T-helper 2 cell treated with Interferon-gamma antibody and Interleukin-4, amounts not matched to agents 5 μg/mL and 100 μg/mL, for 36 hours (primary cell): ENCODE results near the gene FPGS.
"Not testable (repeated sequence)": the region's sequence is repeated elsewhere in the genome, so short reads cannot be mapped to it uniquely, and the experiment has no call there.

Source experiments
- DNase-seq: peaks from one replicate; pipeline ENCODE4 v3.0.0; 2021; ENCODE audit warnings: low spot score
- H3K27ac Mint-ChIP-seq: one replicate; pipeline ENCODE4 v1.8.0; 2021; ENCODE audit warnings: mild to moderate bottlenecking, mixed read lengths
- H3K27me3 Mint-ChIP-seq: one replicate; pipeline ENCODE4 v1.8.0; 2021; ENCODE audit warnings: low read depth, mixed read lengths
- H3K36me3 Mint-ChIP-seq: one replicate; pipeline ENCODE4 v1.8.0; 2021; ENCODE audit warnings: low read depth, mixed read lengths
- H3K4me1 Mint-ChIP-seq: one replicate; pipeline ENCODE4 v1.8.0; 2021; ENCODE audit warnings: low read depth, mixed read lengths
- H3K4me3 Mint-ChIP-seq: one replicate; pipeline ENCODE4 v1.8.0; 2022; ENCODE audit warnings: mild to moderate bottlenecking, moderate library complexity, mixed read lengths
- H3K9me3 Mint-ChIP-seq: one replicate; pipeline ENCODE4 v1.8.0; 2021; ENCODE audit warnings: mixed read lengths

Gene FPGS

DNA sequence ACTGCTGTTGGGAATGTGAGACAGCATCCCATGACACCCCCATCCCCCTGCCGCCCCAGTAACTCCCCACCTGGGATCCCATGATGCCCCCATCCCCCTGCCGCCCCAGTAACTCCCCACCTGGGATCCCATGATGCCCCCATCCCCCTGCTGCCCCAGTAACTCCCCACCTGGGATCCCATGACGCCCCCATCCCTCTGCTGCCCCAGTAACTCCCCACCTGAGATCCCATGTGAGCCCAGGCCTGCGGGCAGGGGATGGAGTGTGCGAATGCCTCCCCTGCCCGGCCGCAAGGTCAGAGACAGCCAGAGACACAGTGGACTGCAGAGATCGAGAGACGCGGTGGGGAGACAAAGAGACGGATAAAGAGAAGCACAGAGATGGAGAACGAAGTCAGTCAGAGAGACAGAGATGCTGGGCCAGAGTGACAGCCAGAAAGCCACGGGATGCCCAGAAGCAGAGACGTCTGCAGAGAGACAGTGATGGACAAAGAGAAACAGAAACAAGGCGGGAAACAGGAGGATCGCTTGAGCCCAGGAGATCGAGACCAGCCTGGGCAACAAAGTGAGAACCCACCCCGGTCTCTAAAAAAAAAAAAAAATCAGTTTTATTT lies 25.2 kb upstream of the FPGS start:
- no peak for DNase-seq
- H3K4me3 Mint-ChIP-seq: peak overlapping the region; percentile 98
- H3K27me3 Mint-ChIP-seq: no peaks in the 10 kb centered on the region
- no peaks in the 10 kb centered on the region for H3K9me3 Mint-ChIP-seq
- H3K27ac Mint-ChIP-seq: peak overlapping the region; percentile 97
- H3K36me3 Mint-ChIP-seq: peaks cover 35% of the 10 kb centered on the region
- peaks cover 36% of the 10 kb centered on the region for H3K4me1 Mint-ChIP-seq

DNA sequence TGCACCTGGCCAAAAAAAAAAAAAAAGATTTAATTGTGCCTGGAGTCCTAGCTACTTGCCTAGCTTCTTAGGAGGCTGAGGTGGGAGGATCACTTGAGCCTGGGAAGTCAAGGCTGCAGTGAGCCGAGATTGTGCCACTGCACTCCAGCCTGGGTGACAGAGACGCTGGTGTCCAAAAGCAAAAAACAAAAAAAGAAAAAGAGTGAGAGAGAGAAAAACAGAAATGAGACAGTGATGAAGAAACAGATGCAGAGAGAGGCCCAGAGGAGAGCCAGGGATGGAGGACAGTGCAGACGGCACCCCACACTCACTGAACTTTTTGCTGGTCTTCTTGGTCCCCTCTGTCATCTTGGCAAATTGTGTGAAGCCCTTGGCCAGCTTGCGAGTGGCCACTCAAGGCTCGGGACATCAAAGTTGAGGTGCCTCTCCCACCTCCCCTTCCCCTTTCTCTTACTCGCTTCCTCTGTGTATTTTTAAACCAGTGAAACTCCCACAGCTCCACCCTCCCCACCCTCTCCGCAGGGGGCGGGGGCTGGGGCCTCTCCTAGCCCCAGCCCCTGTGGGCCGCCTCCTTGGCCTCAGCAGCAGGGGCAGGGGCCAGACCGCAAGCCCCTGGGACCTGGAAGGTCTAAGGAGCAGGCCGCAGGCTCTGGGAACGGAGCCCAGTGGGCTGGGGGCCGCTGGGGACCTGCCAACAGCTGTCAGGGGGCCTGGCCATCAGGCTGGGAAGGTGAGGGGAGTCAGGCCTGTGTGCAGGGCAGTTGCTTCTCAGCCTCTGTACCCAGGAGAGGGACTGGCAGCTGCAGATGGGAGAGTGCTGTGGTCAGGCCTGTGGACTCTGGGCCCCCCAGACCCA lies 24.2 kb upstream of the FPGS start, which contains the start of gene SH2D3C:
Gene SH2D3C (minus strand): TSS at position 387 of the 856 bp plus-strand sequence. CDS start 39 bp downstream, at position 348.
- H3K4me1 Mint-ChIP-seq: peaks cover 41% of the 10 kb centered on the region
- no peak for DNase-seq

DNA sequence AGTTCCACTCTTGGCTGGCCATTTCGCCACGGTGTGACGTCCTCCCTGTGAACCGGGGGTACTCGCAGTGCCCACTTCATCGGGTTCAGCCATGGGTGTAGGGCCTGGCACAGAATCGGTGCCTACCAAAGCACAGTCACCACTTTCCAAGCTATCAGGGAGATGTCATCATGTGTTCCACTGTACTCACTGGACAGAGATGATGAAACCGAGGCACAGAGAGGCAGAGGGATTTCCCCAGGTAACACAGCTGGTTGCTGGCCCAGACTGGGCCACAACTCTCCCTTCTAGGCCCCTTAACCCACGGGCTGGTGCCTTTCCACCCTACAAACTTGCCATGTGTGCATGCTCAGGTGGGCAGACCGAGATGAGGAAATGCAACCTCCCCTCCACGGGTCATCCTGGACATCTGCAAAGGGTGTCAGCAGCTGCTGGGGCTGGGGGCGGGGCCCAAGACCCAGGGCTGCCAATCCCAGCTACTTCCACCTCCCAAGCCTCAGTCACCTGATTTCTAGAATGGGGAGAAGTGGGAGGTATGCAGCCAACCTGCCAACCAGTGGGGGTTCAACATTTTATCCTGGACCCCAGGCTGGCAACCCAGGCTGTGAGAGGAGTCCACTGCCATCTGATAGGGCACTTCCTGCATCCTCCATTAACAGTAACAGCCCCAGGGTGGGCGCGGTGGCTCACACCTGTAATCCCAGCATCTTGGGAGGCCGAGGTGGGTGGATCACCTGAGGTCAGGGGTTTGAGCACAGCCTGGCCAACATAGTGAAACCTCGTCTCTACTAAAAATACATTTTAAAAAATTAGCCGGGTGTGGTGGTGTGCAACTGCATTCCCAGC lies 23.3 kb upstream of the FPGS start:
- Mint-ChIP-seq H3K27ac (peak overlapping the region; percentile 89), H3K4me1 (peaks cover 43% of the 10 kb centered on the region), H3K4me3 (peak overlapping the region; percentile 98), H3K27me3 (no peaks in the 10 kb centered on the region), H3K36me3 (peaks cover 22% of the 10 kb centered on the region), H3K9me3 (no peaks in the 10 kb centered on the region)
- peak; percentile 75 for DNase-seq

More for the DNA sequence above, 24.2 kb upstream of the FPGS start, which contains the start of gene SH2D3C:
- Mint-ChIP-seq H3K4me3 (peak within 1 kb of the TSS; percentile 98), H3K36me3 (peaks cover 29% of the 10 kb centered on the region), H3K27me3 (no peaks in the 10 kb centered on the region), H3K27ac (peak within 1 kb of the TSS; percentile 97), H3K9me3 (no peaks in the 10 kb centered on the region)

DNA sequence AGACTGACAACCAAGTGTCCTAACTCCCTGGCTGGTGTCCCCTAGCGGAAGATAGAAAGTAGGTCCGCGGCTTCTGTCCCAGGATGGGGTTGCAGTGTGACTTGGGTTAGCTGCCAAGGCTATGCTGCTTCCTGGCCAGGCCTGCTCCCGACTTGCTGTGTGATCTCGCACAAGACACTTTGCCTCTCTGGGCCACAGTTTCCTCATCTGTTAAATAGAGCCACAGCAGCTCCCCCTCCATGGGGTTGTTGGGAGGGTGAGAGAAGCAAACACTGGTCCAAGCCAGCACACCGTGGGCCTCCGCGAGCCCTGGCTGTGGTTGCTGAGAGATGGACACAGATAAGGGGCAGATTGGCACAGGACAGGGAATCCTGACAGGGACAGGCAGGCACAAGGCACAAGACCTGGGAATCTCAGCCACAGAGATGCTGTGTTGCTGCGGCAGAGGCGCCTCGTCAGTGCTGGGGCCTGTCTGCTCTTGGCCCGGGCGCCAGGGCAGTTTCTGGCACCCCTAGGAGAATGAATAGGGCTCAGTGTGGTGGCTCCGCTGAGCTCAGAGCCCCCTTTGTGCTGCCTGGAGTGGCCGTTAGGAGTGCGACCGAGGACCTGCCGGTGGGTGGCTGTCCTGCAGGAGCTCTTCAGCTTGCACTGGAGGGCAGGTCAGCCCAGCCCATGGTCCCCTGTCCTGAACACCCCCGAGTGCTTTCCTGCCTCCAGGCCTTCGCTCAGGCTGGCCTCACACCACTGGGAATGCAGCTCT lies 22.4 kb upstream of the FPGS start:
- Mint-ChIP-seq H3K36me3 (peaks cover 19% of the 10 kb centered on the region), H3K9me3 (no peaks in the 10 kb centered on the region), H3K4me1 (peaks cover 48% of the 10 kb centered on the region), H3K27me3 (no peaks in the 10 kb centered on the region), H3K4me3 (no peak overlapping the region), H3K27ac (peak overlapping the region; percentile 57)
- no peak for DNase-seq

DNA sequence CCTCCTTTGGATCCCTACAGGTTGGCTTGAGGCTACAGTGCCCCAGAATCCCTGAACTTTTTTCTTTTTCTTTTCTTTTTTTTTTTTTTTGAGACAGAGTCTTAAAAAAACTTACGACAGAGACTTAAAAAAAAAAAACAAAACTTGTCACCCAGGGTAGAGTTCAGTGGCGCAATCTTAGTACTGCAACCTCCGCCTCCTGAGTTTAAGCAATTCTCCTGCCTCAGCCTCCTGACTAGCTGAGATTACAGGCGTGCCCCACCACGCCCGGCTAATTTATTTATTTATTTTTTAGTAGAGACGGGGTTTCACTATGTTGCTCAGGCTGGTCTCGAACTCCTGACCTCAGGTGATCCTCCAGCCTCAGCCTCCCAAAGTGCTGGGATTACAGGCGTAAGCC lies 21.8 kb upstream of the FPGS start:
- H3K27ac Mint-ChIP-seq: peak overlapping the region; percentile 55
- not testable (repeated sequence) for H3K9me3 Mint-ChIP-seq, H3K27me3 Mint-ChIP-seq, H3K4me3 Mint-ChIP-seq, DNase-seq
- peaks cover 48% of the 10 kb centered on the region for H3K4me1 Mint-ChIP-seq
- peaks cover 19% of the 10 kb centered on the region for H3K36me3 Mint-ChIP-seq

DNA sequence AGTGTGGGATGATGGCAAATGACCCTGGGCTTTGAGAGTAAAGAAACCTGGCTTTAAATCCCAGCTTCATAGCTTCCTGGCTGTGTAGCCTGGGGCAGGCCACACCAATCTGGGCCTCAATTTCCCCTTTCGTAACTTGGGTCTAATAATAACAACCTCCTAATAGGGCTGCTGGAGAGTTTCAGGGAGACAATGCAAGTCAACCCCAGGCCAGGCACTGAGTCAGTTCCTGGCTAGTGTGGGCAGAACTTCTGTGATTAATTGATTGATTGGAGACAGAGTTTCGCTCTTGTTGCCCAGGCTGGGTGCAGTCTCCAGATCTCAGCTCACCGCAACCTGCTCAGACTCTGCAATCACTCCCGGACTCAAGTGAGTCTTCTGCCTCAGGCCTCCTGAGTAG lies 20.9 kb upstream of the FPGS start:
- H3K4me1 Mint-ChIP-seq: peaks cover 51% of the 10 kb centered on the region
- no peaks in the 10 kb centered on the region for H3K27me3 Mint-ChIP-seq
- DNase-seq: no peak
- no peaks in the 10 kb centered on the region for H3K9me3 Mint-ChIP-seq
- peaks cover 17% of the 10 kb centered on the region for H3K36me3 Mint-ChIP-seq
- H3K27ac Mint-ChIP-seq: peak overlapping the region; percentile 73
- H3K4me3 Mint-ChIP-seq: peak overlapping the region; percentile 56

DNA sequence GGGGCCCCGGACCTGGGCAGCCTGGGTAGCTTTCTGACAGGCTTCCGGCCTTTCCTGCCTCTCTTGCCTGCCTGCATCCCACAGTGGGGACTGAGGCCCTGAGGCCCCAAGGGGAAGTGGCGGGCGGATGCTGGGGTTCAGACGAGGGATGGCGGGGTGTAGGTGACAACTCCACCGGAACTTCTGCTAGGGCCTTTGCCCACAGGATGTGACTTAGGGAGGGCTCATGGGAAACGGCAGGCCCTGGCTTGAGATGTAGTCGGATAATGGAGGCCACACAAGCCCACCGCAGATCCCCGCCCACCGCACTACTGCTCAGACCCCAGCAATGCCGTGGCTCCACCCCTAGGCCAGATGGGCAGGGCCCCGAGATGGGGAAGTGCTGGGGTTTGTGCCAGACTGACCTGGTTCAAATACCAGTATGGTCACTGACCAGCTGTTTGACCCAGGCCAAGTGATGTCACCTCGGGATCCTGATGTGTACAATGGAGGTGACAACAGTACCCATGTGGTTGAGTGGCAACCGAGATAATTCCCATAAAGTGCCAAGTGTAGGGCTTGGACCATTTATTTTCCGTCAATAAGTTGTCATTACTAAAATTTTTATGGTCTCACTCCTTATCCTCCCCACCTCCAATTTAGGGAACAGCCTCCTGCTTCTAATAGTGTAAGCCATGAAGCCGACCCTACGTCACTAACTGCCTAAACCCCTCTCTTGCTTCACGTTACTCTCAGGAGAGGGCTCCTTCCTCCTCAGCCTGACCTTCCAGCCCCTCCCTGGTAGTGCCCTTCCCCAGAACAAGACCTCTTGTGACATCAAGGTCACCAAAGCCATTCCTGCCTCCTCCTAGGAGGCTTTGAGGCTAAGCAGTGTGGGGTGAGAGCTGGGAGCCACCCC lies 19.3 kb upstream of the FPGS start:
- peak; percentile 75 for DNase-seq
- Mint-ChIP-seq H3K27ac (peak overlapping the region; percentile 90), H3K4me1 (peaks cover 60% of the 10 kb centered on the region), H3K36me3 (peaks cover 21% of the 10 kb centered on the region), H3K27me3 (no peaks in the 10 kb centered on the region), H3K4me3 (peak overlapping the region; percentile 71), H3K9me3 (no peaks in the 10 kb centered on the region)

DNA sequence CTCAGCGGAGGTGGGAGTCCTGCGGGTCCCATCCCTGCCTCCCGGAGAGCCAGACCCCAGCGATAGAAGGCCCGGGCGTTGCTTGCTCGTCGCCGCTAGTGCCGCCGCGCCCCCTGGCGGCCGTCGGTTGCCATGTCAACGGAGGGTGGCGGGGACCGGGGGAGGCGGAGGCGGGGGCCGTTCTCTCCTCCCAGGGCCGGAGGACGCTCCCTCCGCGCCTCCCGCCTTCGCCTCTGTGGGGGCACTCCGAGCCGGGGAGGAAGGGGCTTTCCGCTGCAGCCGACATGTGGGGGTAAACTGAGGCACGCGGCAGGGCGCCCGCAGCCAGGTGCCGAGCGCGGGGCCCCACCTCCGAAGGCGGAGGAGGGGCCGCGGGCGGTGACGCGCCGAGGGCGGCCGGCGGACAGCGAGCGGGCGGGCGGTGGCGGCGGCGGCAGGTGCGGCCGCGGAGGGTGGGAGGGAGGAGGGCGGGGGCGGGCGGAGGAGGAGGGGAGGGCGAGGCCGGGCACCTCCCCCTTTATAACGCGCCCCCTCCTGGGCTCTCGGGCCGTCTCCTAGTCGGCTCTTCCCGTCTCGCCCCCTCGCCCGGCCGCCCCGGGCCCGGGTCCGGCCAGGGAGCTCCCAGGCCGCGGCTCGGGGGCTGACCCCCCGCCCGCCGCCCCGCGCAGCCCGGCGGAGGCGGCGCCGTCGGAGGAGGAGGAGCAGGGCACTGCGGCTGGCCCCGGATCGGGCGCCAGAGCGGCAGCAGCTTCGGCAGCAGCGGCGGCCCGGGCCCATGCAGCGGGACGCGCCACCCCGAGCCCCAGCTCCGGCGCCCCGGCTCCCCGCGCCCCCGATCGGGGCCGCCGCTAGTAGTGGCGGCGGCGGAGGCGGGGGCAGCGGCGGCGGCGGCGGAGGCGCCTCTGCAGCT lies 17.4 kb upstream of the FPGS start:
- peaks cover 50% of the 10 kb centered on the region for H3K4me1 Mint-ChIP-seq
- no peaks in the 10 kb centered on the region for H3K9me3 Mint-ChIP-seq
- H3K27me3 Mint-ChIP-seq: no peaks in the 10 kb centered on the region
- peak; percentile 86 for DNase-seq
- peaks cover 37% of the 10 kb centered on the region for H3K36me3 Mint-ChIP-seq
- peak overlapping the region; percentile 90 for H3K27ac Mint-ChIP-seq
- H3K4me3 Mint-ChIP-seq: peak overlapping the region; percentile 71

DNA sequence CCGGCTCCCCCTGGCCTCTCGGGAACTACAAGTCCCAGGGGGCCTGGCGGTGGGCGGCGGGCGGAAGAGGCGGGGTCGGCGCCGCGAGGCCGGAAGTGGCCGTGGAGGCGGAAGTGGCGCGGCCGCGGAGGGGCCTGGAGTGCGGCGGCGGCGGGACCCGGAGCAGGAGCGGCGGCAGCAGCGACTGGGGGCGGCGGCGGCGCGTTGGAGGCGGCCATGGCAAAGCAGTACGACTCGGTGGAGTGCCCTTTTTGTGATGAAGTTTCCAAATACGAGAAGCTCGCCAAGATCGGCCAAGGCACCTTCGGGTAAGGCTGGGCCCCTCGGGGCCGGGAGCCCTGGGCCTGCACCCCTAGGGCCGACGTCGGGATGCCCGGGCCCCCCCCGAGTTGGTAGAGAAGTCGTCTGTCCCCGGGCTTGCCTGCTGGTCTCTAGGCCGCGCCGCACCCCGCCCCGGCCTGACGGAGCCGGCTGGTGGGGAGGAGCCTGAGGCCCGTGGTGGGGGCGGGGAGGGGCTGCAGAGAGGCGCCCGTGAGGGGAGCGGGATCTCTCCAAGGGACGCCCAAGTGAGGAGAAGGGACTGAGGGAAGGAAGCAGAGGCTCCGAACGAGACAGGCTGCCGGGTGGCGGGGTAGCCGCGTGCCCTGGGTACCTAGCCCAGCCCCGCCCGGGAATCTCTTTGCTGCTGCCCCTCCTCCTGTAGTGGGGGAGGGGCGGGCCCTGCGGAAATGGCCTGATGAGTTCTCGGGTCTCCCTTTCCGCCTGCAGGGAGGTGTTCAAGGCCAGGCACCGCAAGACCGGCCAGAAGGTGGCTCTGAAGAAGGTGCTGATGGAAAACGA lies 16.5 kb upstream of the FPGS start, which contains the start of gene CDK9:
Gene CDK9 (plus strand): TSS at position 102 of the 840 bp plus-strand sequence. CDS start 115 bp downstream, at position 217.
- Mint-ChIP-seq H3K27me3 (no peaks in the 10 kb centered on the region), H3K36me3 (peaks cover 40% of the 10 kb centered on the region), H3K27ac (peak within 1 kb of the TSS; percentile 90), H3K9me3 (no peaks in the 10 kb centered on the region), H3K4me1 (peaks cover 53% of the 10 kb centered on the region), H3K4me3 (peak within 1 kb of the TSS; percentile 96)
- DNase-seq: peak; percentile 95

DNA sequence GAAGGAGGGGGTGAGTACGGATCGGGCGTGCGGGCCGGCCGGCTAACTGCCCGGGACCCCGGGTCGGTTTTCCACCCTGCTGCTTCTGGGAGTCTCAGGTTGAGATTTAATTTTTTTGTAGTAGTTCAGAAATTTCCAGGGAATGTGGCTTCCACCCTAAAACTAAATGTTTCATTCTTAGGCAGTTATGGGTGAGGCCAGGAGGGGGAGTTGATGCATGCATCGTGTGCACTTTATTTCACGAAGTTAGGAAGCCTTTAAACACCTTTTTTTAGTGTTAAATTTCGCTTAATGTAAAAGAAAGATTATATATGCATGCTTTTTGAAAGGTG lies 15.9 kb upstream of the FPGS start:
- Mint-ChIP-seq H3K4me1 (peaks cover 47% of the 10 kb centered on the region), H3K4me3 (peak overlapping the region; percentile 96), H3K36me3 (peaks cover 42% of the 10 kb centered on the region), H3K27me3 (no peaks in the 10 kb centered on the region), H3K9me3 (no peaks in the 10 kb centered on the region), H3K27ac (peak overlapping the region; percentile 86)
- DNase-seq: no peak

DNA sequence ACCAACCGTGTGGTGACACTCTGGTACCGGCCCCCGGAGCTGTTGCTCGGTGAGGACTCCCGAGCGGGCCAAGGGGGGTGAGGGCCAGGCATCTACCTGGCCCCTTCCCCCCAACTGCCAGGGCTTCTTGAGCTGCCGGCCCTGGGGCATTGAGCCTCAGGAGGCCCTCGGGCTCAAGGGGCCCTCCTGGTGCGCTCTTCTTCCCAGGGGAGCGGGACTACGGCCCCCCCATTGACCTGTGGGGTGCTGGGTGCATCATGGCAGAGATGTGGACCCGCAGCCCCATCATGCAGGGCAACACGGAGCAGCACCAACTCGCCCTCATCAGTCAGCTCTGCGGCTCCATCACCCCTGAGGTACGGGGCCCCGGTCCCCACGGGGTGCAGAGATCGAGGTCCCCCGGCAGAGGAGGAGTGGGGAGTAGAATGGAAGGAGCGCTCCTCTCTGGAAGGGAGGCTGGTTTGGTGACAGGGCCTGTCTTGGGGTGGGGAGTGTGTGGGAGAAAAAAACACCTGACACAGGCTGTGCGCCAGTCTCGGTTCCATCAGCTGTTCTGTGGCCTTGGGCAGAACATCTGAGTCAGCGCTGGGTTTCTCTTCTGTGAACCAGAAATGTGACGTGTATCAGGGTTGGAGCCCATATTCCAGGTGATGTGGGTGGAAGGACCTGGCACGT lies 14.2 kb upstream of the FPGS start:
- H3K27me3 Mint-ChIP-seq: no peaks in the 10 kb centered on the region
- no peak overlapping the region for H3K27ac Mint-ChIP-seq
- H3K4me3 Mint-ChIP-seq: peak overlapping the region; percentile 96

More for the DNA sequence above, 14.2 kb upstream of the FPGS start:
- Mint-ChIP-seq H3K36me3 (peaks cover 52% of the 10 kb centered on the region), H3K9me3 (no peaks in the 10 kb centered on the region), H3K4me1 (peaks cover 32% of the 10 kb centered on the region)
- peak; percentile 70 for DNase-seq
